HG02870 (cell line): ENCODE results near the gene GNG8.

ENCODE experiments used
- ATAC-seq: cut with Tn5 transposase; IDR thresholded peaks from one replicate; pipeline ENCODE4 v1.9.1; 2021; ENCODE audit warnings: mild to moderate bottlenecking, moderate library complexity; ENCODE audit not compliant: unreplicated experiment

GNG8 gene

GRCh38 chr19:46620716-46621115 lies 15.3 kb downstream of the GNG8 start:
- no peak for ATAC-seq

- no peak for ATAC-seq
Measured at GRCh38 chr19:46620267-46620666, 15.7 kb downstream of the GNG8 start.

GRCh38 chr19:46618670-46619231 lies 17.3 kb downstream of the GNG8 start:
- ATAC-seq: no peak

GRCh38 chr19:46617601-46618000 lies 18.4 kb downstream of the GNG8 start:
- no peak for ATAC-seq

- no peak for ATAC-seq
Measured at GRCh38 chr19:46616631-46617322, 19.2 kb downstream of the GNG8 start.

GRCh38 chr19:46615966-46616365 lies 20.0 kb downstream of the GNG8 start:
- ATAC-seq: no peak

GRCh38 chr19:46614114-46614722 lies 21.8 kb downstream of the GNG8 start:
- no peak for ATAC-seq

- no peak for ATAC-seq
Measured at GRCh38 chr19:46613525-46613924, 22.5 kb downstream of the GNG8 start.

- ATAC-seq: no peak
Measured at GRCh38 chr19:46611776-46612175, 24.2 kb downstream of the GNG8 start.

- ATAC-seq: no peak
Measured at GRCh38 chr19:46610851-46611770, 24.9 kb downstream of the GNG8 start.

- no peak for ATAC-seq
Measured at GRCh38 chr19:46610413-46610775, 25.6 kb downstream of the GNG8 start.

- ATAC-seq: no peak
Measured at GRCh38 chr19:46609511-46610412, 26.2 kb downstream of the GNG8 start.

GRCh38 chr19:46608581-46609345 lies 27.2 kb downstream of the GNG8 start:
- ATAC-seq: no peak

GRCh38 chr19:46608178-46608577 lies 27.8 kb downstream of the GNG8 start:
- no peak for ATAC-seq

- no peak for ATAC-seq
Measured at GRCh38 chr19:46607448-46607841, 28.6 kb downstream of the GNG8 start.

- ATAC-seq: no peak
Measured at GRCh38 chr19:46606681-46607447, 29.1 kb downstream of the GNG8 start.

GRCh38 chr19:46606019-46606418 lies 30.0 kb downstream of the GNG8 start:
- ATAC-seq: no peak

GRCh38 chr19:46605356-46605821 lies 30.6 kb downstream of the GNG8 start:
- ATAC-seq: no peak
